NCI-H460 (cell line): ENCODE data around the gene GNGT2. TPM values are rescaled to one million over a fixed set of nuclear protein-coding genes. Genes with fewer than 3 reads are reported as not detected.
A peak's percentile ranks its signal among the peaks of the same experiment; 100 is the strongest.
"Not testable (repeated sequence)": the region's sequence is repeated elsewhere in the genome, so short reads cannot be mapped to it uniquely, and the experiment has no call there.

Experiments used
- DNase-seq: peaks from one replicate; pipeline ENCODE4 v3.0.0-alpha.2; 2016; ENCODE audit warnings: low read depth; ENCODE audit errors: extremely low read depth
- total RNA-seq: library from RNA; depleted of rRNA; stranded (reverse); fragments of >200 nt; shearing (Covaris generic); gene quantifications from 2 replicates; pipeline ENCODE4 v1.2.3, GENCODE V29; 2014; rRNA removed

Gene GNGT2
- total RNA-seq, 1 experiment from 2014 or later, result not detected

DNA sequence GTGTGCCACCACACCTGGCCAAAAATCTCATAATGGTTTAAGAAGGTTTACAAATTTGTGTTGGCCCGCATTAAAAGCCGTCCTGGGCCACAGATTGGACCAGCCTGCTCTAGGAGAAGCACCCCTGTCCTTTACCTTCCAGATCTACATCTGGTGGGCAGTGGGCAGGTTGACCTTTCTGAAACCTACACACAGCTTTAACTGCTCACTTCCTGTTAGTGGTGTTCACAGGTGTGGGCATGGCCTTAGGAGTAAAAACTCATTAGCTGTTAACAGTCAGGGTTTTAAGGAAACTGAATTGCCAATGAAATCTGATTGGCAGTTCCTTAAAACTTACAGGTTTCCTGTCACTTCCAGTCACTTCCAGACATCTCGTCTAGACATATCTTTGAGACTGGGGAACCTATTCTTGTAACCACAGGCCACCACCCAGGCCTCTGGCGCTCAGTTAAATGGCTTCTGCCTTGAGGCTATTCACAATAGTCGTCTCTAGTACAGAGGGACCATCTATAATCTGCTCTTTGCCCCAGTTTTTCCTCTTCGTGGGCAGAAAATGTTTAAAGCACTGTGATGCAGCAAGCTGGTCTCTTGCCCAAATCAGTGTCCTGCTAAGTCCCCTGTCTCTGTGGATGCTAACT lies 29.3 kb downstream of the GNGT2 start:
- DNase-seq, result no peak

DNA sequence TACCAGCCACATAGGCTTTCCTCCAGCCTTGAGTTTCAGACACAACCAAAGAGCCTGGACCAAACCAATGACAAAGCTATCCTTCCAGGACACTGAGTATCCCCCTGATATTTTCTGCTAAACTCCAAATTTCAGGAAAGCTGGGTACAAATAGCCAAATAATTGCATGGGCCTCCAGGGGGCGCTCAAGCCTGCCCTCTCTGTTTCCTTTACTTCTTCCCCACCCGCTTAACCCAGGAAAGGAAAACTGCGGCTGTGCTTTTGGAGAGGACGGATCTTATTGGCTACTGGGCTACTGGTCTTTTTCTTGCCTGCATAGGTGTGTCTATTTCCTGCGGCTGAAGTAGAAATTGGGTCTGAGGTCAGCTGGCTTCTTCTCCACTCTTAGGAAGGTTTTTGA lies 30.1 kb downstream of the GNGT2 start:
- DNase-seq, result peak; percentile 62

DNA sequence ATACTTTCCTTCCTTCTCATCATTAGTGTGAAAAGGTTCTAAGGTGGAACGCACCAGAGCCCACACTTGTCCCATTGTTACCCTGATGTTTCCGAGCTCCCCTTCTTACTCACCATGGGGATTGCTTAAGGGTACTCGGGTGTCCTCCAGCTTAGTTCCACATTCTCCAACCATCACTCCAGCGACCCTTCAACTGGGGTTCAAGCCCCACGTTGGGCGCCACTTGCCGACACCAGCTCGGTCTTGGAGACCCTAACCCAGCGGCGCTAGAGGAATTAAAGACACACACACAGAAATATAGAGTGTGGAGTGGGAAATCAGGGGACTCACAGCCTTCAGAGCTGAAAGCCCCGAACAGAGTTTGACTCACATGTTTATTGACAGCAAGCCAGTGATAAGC lies 34.4 kb downstream of the GNGT2 start:
- not testable (repeated sequence) for DNase-seq

DNA sequence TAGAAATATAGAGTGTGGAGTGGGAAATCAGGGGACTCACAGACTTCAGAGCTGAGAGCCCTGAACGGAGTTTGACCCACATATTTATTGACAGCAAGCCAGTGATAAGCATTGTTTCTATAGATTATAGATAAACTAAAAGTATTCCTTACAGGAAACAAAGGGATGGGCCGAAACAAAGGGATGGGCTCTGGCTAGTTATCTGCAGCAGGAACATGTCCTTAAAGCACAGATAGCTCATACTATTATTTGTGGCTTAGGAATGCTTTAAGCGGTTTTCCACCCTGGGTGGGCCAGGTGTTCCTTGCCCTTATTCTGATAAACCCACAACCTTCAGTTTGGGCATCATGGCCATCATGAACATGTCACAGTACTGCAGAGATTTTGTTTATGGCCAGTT lies 39.7 kb downstream of the GNGT2 start:
- not testable (repeated sequence) for DNase-seq

DNA sequence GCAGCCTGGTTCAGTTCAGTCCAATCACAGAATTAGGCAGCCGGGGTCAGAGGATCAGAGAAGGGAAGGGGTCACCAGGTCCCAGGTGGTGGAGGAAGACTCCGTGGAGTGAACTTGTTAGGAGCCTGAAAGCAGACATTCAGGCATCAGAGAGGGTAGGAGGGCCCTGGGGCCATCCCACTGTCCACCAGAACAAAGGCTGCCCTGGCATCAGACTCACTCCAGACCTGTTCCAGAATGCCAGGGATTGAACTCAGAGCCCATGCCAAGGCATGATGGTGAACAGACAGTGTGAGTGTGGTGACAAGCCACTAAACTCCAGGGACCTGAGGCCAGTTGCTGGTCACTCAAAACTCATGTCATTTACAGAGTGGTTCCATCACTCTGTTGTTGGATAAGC lies 40.2 kb downstream of the GNGT2 start:
- DNase-seq, result no peak

GRCh38 chr17:49168706-49169105 lies 41.7 kb downstream of the GNGT2 start:
- no peak for DNase-seq

GRCh38 chr17:49165143-49165542 lies 45.2 kb downstream of the GNGT2 start:
- DNase-seq, result no peak

GRCh38 chr17:49162866-49163265 lies 47.5 kb downstream of the GNGT2 start:
- DNase-seq, result no peak

GRCh38 chr17:49157784-49158183 lies 52.6 kb downstream of the GNGT2 start:
- no peak for DNase-seq

- DNase-seq, result no peak
These were observed 54.1 kb downstream of the GNGT2 start for GRCh38 chr17:49156256-49156655.

Other genes starting within 250 kb of the GNGT2 start
- gene GIP, start 242.0 kb downstream of the GNGT2 start, total RNA-seq, result not detected in 2 replicates
- gene IGF2BP1, start 213.2 kb downstream of the GNGT2 start, total RNA-seq, result 0.09 and 0.15 TPM in 2 replicates
- not detected in 2 replicates for gene B4GALNT2, start 77.8 kb downstream of the GNGT2 start, total RNA-seq
- gene ABI3, start 133 bp upstream of the GNGT2 start, total RNA-seq, result not detected in 2 replicates
- not detected in 2 replicates for gene PHOSPHO1, start 20.2 kb upstream of the GNGT2 start, total RNA-seq
- gene ZNF652, start 151.7 kb upstream of the GNGT2 start, total RNA-seq, result 22.8 and 24.5 TPM in 2 replicates
- 136 and 142 TPM in 2 replicates for gene PHB1, start 204.3 kb upstream of the GNGT2 start, total RNA-seq